ENCODE data around the gene KIF6. TPM values are rescaled to one million over a fixed set of nuclear protein-coding genes. Genes with fewer than 3 reads are reported as not detected.

The KIF6 gene
- total RNA-seq, 1 experiment from 2014 or later, result not detected

DNA sequence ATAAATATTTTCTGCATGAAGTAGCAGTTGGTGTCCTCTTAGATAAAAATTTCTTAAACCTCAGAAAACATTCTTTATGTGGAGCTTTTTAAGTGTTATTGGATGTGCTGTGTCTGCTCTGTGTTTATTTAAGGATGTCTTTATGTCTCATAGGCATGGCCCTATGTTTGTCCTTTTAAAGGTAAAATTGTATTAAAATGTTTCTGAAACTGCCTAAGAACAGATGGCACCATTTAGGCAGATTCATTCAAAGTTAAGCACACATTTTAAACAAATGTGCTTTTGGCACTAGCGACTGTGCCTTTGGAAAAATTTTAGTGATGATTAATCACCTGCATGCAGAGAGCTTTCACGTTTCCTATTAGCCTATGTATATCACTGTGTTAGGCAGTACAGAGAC is 125.2 kb downstream of the KIF6 start:
- POLR2A ChIA-PET, result no interaction called here
- CTCF ChIA-PET, result no interaction called here

DNA sequence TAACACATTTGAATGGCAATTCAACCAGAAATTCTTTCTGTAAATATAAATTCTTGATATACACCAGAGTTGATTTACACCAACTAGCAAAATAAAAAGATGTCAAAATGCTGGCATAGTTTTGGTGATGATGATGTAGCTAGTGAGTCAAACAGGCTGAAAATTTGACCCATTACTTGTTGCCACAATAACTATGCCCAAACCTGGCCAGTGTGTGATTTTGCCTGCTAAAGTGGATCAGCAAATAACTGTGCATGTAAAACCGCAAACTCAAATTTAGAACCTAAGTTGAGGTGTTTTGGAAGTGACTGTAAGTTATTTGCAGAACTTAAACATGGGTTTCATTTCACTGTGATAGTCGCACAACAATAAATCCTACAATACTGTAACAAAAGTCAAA is 125.9 kb downstream of the KIF6 start:
- no peak overlapping the region for H2AFZ ChIP-seq (ENCODE audit: low read depth, low read length, poor library complexity, severe bottlenecking)
- ATAC-seq (no peak), DNase-seq (ENCODE audit: low read depth, low spot score) (no peak)
- no peaks in the 10 kb centered on the region for H3K79me2 ChIP-seq (ENCODE audit: insufficient read depth, low read length)
- intact Hi-C loops (cut with micrococcal nuclease), result no loop called here
- no peaks in the 10 kb centered on the region for H3K9me3 ChIP-seq (ENCODE audit: control insufficient read depth in 1 of 2, insufficient read depth in 1 of 2, low read depth in 1 of 2, low read length in 2 of 2)
- ChIA-PET CTCF (no interaction called here), POLR2A (no interaction called here), RAD21 (ENCODE audit: low non-redundant PET in 1 of 2, low total read pairs in 2 of 2, uncharacterized antibody in 2 of 2, unreplicated experiment in 2 of 2) (no interaction called here)
- no peaks in the 10 kb centered on the region for H4K20me1 ChIP-seq (ENCODE audit: insufficient read depth)
- H3K4me3 ChIP-seq (replicated peaks in 1 of 2; ENCODE audit: low read depth in 1 of 2, low read length in 2 of 2), result no peak overlapping the region
- H3K27me3 ChIP-seq (ENCODE audit: insufficient read depth, low read length), result peaks cover 19% of the 10 kb centered on the region
- H3K27ac ChIP-seq (ENCODE audit: low read depth, low read length), result no peak overlapping the region
- H3K36me3 ChIP-seq (ENCODE audit: control insufficient read depth in 1 of 2, insufficient read depth in 2 of 2, low read length in 2 of 2), result no peaks in the 10 kb centered on the region
- H3K4me2 ChIP-seq (ENCODE audit: low read length), result no peak overlapping the region
- no peak overlapping the region for H3K9ac ChIP-seq (ENCODE audit: low read length)
- no TSS peak for BruUV-seq (replicated peaks)
- no peaks in the 10 kb centered on the region for H3K9me2 ChIP-seq (ENCODE audit: insufficient read depth)
- no peaks in the 10 kb centered on the region for H3K4me1 ChIP-seq (ENCODE audit: control insufficient read depth in 1 of 2, insufficient read depth in 2 of 2, low read length in 2 of 2)
- TF ChIP-seq POLR2A (IDR thresholded peaks at IDR 0.05; ENCODE audit: borderline replicate concordance, extremely low read depth, insufficient read depth, insufficient read length) (no peak), JUND (IDR thresholded peaks at IDR 0.05) (no peak), ZFX (IDR thresholded peaks at IDR 0.05) (no peak), YY1 (IDR thresholded peaks at IDR 0.05; ENCODE audit: extremely low read depth, insufficient replicate concordance, low read depth, low read length) (no peak), EZH2 (IDR thresholded peaks at IDR 0.05) (no peak), EGR1 (IDR thresholded peaks at IDR 0.05; ENCODE audit: low read depth) (no peak), SRF (IDR thresholded peaks at IDR 0.05; ENCODE audit: low read depth) (no peak), EZH2phosphoT487 (IDR thresholded peaks at IDR 0.05; ENCODE audit: borderline replicate concordance) (no peak), TCF7L2 (IDR thresholded peaks at IDR 0.05; ENCODE audit: borderline replicate concordance, extremely low read depth, insufficient read depth, insufficient read length) (no peak), SP1 (IDR thresholded peaks at IDR 0.05; ENCODE audit: low read depth) (no peak)
- TF ChIP-seq, protein P1, sequence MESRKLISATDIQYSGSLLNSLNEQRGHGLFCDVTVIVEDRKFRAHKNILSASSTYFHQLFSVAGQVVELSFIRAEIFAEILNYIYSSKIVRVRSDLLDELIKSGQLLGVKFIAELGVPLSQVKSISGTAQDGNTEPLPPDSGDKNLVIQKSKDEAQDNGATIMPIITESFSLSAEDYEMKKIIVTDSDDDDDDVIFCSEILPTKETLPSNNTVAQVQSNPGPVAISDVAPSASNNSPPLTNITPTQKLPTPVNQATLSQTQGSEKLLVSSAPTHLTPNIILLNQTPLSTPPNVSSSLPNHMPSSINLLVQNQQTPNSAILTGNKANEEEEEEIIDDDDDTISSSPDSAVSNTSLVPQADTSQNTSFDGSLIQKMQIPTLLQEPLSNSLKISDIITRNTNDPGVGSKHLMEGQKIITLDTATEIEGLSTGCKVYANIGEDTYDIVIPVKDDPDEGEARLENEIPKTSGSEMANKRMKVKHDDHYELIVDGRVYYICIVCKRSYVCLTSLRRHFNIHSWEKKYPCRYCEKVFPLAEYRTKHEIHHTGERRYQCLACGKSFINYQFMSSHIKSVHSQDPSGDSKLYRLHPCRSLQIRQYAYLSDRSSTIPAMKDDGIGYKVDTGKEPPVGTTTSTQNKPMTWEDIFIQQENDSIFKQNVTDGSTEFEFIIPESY (IDR thresholded peaks at IDR 0.05; ENCODE audit: extremely low read depth, insufficient replicate concordance, low read length), result no peak
- TF ChIP-seq, protein P2, sequence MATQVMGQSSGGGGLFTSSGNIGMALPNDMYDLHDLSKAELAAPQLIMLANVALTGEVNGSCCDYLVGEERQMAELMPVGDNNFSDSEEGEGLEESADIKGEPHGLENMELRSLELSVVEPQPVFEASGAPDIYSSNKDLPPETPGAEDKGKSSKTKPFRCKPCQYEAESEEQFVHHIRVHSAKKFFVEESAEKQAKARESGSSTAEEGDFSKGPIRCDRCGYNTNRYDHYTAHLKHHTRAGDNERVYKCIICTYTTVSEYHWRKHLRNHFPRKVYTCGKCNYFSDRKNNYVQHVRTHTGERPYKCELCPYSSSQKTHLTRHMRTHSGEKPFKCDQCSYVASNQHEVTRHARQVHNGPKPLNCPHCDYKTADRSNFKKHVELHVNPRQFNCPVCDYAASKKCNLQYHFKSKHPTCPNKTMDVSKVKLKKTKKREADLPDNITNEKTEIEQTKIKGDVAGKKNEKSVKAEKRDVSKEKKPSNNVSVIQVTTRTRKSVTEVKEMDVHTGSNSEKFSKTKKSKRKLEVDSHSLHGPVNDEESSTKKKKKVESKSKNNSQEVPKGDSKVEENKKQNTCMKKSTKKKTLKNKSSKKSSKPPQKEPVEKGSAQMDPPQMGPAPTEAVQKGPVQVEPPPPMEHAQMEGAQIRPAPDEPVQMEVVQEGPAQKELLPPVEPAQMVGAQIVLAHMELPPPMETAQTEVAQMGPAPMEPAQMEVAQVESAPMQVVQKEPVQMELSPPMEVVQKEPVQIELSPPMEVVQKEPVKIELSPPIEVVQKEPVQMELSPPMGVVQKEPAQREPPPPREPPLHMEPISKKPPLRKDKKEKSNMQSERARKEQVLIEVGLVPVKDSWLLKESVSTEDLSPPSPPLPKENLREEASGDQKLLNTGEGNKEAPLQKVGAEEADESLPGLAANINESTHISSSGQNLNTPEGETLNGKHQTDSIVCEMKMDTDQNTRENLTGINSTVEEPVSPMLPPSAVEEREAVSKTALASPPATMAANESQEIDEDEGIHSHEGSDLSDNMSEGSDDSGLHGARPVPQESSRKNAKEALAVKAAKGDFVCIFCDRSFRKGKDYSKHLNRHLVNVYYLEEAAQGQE (IDR thresholded peaks at IDR 0.05; ENCODE audit: low read depth), result no peak

More for the DNA sequence above, 125.2 kb downstream of the KIF6 start:
- ATAC-seq (no peak), DNase-seq (ENCODE audit: low read depth, low spot score) (no peak)
- no peaks in the 10 kb centered on the region for H3K4me1 ChIP-seq (ENCODE audit: control insufficient read depth in 1 of 2, insufficient read depth in 2 of 2, low read length in 2 of 2)
- intact Hi-C loops (cut with micrococcal nuclease), result no loop called here
- H2AFZ ChIP-seq (ENCODE audit: low read depth, low read length, poor library complexity, severe bottlenecking), result no peak overlapping the region
- no peak for TF ChIP-seq ELF1 (IDR thresholded peaks at IDR 0.05; ENCODE audit: borderline replicate concordance, low read depth)
- TF ChIP-seq POLR2AphosphoS5 (IDR thresholded peaks at IDR 0.05; ENCODE audit: low read depth, low read length), result no peak
- TF ChIP-seq SIN3A (IDR thresholded peaks at IDR 0.05; ENCODE audit: low read depth), result no peak
- no peak for TF ChIP-seq EGR1 (IDR thresholded peaks at IDR 0.05; ENCODE audit: low read depth)
- no peak for TF ChIP-seq EZH2phosphoT487 (IDR thresholded peaks at IDR 0.05; ENCODE audit: borderline replicate concordance)
- TF ChIP-seq ZNF274 (IDR thresholded peaks at IDR 0.05; ENCODE audit: low read depth, low read length), result no peak
- TF ChIP-seq, protein P3, sequence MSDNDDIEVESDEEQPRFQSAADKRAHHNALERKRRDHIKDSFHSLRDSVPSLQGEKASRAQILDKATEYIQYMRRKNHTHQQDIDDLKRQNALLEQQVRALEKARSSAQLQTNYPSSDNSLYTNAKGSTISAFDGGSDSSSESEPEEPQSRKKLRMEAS (IDR thresholded peaks at IDR 0.05), result no peak
- TF ChIP-seq CBX3 (IDR thresholded peaks at IDR 0.05; ENCODE audit: low read depth), result no peak
- H3K9me3 ChIP-seq (ENCODE audit: control insufficient read depth in 1 of 2, insufficient read depth in 1 of 2, low read depth in 1 of 2, low read length in 2 of 2), result no peaks in the 10 kb centered on the region
- no peaks in the 10 kb centered on the region for H3K9me2 ChIP-seq (ENCODE audit: insufficient read depth)
- no peak overlapping the region for H3K4me2 ChIP-seq (ENCODE audit: low read length)
- RAD21 ChIA-PET (ENCODE audit: low non-redundant PET in 1 of 2, low total read pairs in 2 of 2, uncharacterized antibody in 2 of 2, unreplicated experiment in 2 of 2), result no interaction called here
- peaks cover 22% of the 10 kb centered on the region for H3K27me3 ChIP-seq (ENCODE audit: insufficient read depth, low read length)
- no peak overlapping the region for H3K4me3 ChIP-seq (replicated peaks in 1 of 2; ENCODE audit: low read depth in 1 of 2, low read length in 2 of 2)
- no TSS peak for BruUV-seq (replicated peaks)
- H3K9ac ChIP-seq (ENCODE audit: low read length), result no peak overlapping the region
- no peak overlapping the region for H3K27ac ChIP-seq (ENCODE audit: low read depth, low read length)
- no peaks in the 10 kb centered on the region for H3K79me2 ChIP-seq (ENCODE audit: insufficient read depth, low read length)
- no peaks in the 10 kb centered on the region for H4K20me1 ChIP-seq (ENCODE audit: insufficient read depth)
- no peaks in the 10 kb centered on the region for H3K36me3 ChIP-seq (ENCODE audit: control insufficient read depth in 1 of 2, insufficient read depth in 2 of 2, low read length in 2 of 2)
